Measurements from ENCODE around the gene CHIC2. TPM values are rescaled to one million over a fixed set of nuclear protein-coding genes. Genes with fewer than 3 reads are reported as not detected.

The CHIC2 gene
- total RNA-seq, 4 donors from 2014 or later = 29.8 to 40.4 (median 33.6) TPM

- Histone ChIP-seq H3K27ac (replicated peaks in 1 of 4) (no peak overlapping the region), H3K9me3 (no peaks in the 10 kb centered on the region), H3K36me3 (no peaks in the 10 kb centered on the region), H3K4me1 (peaks cover 15 to 41% (median 41%) of the 10 kb centered on the region in 4 donors), H3K4me3 (peak overlapping the region; percentile 38 to 54 (median 44)), H3K27me3 (peaks cover 0 to 100% (median 63%) of the 10 kb centered on the region in 4 donors)
- TF ChIP-seq EP300 (IDR thresholded peaks at IDR 0.05) = no peak
- no peak for TF ChIP-seq POLR2AphosphoS5 (IDR thresholded peaks at IDR 0.05)
- WGBS = 7% methylated on average over 28 of the region's 50 CpGs
- no peak for DNase-seq (ENCODE audit: extremely low spot score)
- intact Hi-C loops (cut with DNase I) = no loop called here
These were observed 37.0 kb upstream of the CHIC2 start for GRCh38 chr4:54101190-54102041.

DNA sequence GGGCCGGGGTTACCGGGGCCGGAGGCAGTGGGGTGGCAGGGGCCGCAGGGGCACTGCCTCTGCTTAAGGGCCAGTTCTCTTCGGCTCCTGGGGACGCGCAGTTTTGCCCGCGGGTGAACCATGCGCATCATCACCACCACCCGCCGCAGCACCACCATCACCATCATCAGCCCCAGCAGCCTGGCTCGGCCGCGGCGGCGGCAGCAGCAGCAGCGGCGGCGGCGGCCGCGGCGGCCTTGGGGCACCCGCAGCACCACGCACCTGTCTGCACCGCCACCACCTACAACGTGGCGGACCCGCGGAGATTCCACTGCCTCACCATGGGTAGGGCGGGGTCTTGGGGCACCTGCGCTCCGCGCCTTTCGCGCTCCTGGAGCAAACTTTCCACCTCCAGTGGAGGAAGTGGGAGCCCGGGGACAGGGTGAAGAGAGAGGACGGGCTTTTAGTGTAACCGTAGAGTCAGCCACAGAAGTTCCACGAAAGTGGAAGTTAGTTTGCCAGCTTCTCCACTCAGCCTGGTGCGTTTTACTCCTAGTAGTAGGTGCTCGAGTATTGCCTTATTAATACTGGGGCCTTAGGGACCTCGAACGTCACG, 36.3 kb upstream of the CHIC2 start:
- H3K27ac ChIP-seq (replicated peaks in 1 of 4) = no peak overlapping the region
- intact Hi-C loops (cut with DNase I) = no loop called here
- TF ChIP-seq POLR2AphosphoS5 (IDR thresholded peaks at IDR 0.05) = no peak
- TF ChIP-seq POLR2A (IDR thresholded peaks at IDR 0.05; ENCODE audit: low read depth) = no peak
- TF ChIP-seq EP300 (IDR thresholded peaks at IDR 0.05) = no peak
- TF ChIP-seq, protein P1, sequence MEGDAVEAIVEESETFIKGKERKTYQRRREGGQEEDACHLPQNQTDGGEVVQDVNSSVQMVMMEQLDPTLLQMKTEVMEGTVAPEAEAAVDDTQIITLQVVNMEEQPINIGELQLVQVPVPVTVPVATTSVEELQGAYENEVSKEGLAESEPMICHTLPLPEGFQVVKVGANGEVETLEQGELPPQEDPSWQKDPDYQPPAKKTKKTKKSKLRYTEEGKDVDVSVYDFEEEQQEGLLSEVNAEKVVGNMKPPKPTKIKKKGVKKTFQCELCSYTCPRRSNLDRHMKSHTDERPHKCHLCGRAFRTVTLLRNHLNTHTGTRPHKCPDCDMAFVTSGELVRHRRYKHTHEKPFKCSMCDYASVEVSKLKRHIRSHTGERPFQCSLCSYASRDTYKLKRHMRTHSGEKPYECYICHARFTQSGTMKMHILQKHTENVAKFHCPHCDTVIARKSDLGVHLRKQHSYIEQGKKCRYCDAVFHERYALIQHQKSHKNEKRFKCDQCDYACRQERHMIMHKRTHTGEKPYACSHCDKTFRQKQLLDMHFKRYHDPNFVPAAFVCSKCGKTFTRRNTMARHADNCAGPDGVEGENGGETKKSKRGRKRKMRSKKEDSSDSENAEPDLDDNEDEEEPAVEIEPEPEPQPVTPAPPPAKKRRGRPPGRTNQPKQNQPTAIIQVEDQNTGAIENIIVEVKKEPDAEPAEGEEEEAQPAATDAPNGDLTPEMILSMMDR (IDR thresholded peaks at IDR 0.05) = no peak
- H3K27me3 ChIP-seq = peaks cover 0 to 100% (median 69%) of the 10 kb centered on the region in 4 donors
- peak overlapping the region; percentile 38 to 54 (median 44) for H3K4me3 ChIP-seq
- WGBS = 2% methylated on average over 28 of the region's 46 CpGs
- no peaks in the 10 kb centered on the region for H3K36me3 ChIP-seq
- no peak for DNase-seq (ENCODE audit: extremely low spot score)
- H3K4me1 ChIP-seq = peaks cover 15 to 41% (median 41%) of the 10 kb centered on the region in 4 donors
- H3K9me3 ChIP-seq = no peaks in the 10 kb centered on the region

DNA sequence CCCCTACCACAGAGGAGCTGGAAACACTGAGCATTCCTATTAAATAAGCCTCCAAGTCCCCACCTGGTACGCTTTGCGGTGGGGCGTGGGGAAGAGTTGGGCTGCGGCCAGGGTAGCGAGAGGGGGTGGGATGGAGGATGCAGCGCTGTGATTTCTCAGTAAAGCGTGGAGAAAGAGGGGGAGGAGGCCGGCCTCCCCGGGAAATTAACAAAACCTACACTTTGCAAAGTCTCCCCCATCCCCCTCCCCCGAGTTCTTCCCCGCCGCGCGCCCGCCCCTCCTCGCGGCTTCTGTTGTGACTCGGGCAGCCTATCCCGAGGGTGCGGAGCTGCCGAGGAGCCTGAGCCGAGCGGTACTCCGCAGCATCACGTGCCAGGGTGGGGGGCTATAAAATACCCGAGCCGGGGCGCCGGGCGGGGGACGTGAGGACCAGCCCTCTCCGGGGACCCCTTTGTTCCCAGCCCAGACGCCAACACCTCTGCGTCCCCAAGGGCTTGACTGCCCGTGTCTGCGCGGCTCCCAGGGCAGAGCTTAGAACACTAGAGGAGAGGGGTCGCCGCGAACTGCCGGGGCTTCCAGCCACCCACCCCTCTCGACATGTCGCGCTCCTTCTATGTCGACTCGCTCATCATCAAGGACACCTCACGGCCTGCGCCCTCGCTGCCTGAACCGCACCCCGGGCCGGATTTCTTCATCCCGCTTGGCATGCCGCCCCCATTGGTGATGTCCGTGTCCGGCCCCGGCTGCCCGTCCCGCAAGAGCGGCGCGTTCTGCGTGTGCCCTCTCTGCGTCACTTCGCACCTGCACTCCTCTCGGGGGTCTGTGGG, 35.6 kb upstream of the CHIC2 start, which contains the start of gene GSX2:
TSS of gene GSX2 (plus strand) at position 416 of the 827 bp plus-strand sequence. CDS start at position 598, 182 bp downstream.
- H3K4me1 ChIP-seq = peaks cover 15 to 41% (median 41%) of the 10 kb centered on the region in 4 donors
- no peak within 1 kb of the TSS for H3K27ac ChIP-seq (replicated peaks in 1 of 4)
- intact Hi-C loops (cut with DNase I) = no loop called here

GRCh38 chr4:54099287-54099747, 34.9 kb upstream of the CHIC2 start:
- H3K4me1 ChIP-seq = peaks cover 15 to 41% (median 41%) of the 10 kb centered on the region in 4 donors
- peaks cover 0 to 100% (median 76%) of the 10 kb centered on the region in 4 donors for H3K27me3 ChIP-seq
- intact Hi-C loops (cut with DNase I) = no loop called here
- H3K36me3 ChIP-seq = no peaks in the 10 kb centered on the region
- WGBS = 8% methylated on average over 16 of the region's 17 CpGs
- H3K4me3 ChIP-seq = peak overlapping the region; percentile 38 to 54 (median 44)
- DNase-seq (ENCODE audit: extremely low spot score) = no peak
- TF ChIP-seq, protein P1 (IDR thresholded peaks at IDR 0.05) = no peak
- TF ChIP-seq POLR2AphosphoS5 (IDR thresholded peaks at IDR 0.05) (no peak), EP300 (IDR thresholded peaks at IDR 0.05) (no peak), POLR2A (IDR thresholded peaks at IDR 0.05; ENCODE audit: low read depth) (no peak)
- H3K27ac ChIP-seq (replicated peaks in 1 of 4) = no peak overlapping the region
- H3K9me3 ChIP-seq = no peaks in the 10 kb centered on the region

More for the DNA sequence above, 35.6 kb upstream of the CHIC2 start, which contains the start of gene GSX2:
- DNase-seq (ENCODE audit: extremely low spot score) = no peak
- Histone ChIP-seq H3K9me3 (no peaks in the 10 kb centered on the region), H3K36me3 (no peaks in the 10 kb centered on the region), H3K4me3 (peak within 1 kb of the TSS; percentile 38 to 54 (median 44)), H3K27me3 (peaks cover 0 to 100% (median 76%) of the 10 kb centered on the region in 4 donors)
- 0% methylated on average over 15 of the region's 66 CpGs for WGBS
- TF ChIP-seq EP300 (IDR thresholded peaks at IDR 0.05) = no peak
- TF ChIP-seq, protein P1 (IDR thresholded peaks at IDR 0.05) = no peak
- TF ChIP-seq POLR2AphosphoS5 (IDR thresholded peaks at IDR 0.05) = no peak
- no peak for TF ChIP-seq POLR2A (IDR thresholded peaks at IDR 0.05; ENCODE audit: low read depth)
